ENCODE data around the gene PLEKHA8.

DNA sequence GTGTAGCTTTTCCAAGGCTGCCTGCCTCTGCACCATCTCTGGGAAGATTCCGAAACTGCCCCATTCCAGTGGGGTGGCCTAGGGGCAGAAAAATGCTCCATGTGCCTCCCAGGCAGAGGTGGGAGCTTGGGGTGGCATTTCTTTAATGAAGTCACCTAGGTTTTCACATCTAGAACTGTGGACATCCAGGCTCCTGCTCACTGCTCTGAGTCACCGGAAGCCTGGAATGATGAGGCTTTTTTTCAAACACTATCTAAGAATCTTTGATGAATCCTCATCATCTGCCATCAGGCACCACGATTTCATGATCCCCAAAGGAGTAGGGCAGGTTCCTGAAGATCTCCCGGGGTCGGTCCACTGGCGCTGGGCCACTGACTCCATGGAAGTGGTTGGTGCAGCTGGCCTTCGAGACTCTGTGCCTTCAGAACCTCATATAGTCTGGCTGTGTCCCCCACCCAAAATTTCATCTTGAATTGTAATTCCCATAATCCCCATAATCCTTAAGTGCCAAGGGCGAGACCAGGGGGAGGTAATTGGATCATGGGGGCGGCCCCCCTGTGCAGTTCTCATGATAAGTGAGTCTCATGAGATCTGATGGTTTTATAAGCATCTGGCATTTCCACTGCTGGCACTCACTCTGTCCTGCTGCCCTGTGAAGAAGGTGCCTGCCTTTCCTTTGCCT is 143.7 kb downstream of the PLEKHA8 start:
- TF ChIP-seq, protein P1, sequence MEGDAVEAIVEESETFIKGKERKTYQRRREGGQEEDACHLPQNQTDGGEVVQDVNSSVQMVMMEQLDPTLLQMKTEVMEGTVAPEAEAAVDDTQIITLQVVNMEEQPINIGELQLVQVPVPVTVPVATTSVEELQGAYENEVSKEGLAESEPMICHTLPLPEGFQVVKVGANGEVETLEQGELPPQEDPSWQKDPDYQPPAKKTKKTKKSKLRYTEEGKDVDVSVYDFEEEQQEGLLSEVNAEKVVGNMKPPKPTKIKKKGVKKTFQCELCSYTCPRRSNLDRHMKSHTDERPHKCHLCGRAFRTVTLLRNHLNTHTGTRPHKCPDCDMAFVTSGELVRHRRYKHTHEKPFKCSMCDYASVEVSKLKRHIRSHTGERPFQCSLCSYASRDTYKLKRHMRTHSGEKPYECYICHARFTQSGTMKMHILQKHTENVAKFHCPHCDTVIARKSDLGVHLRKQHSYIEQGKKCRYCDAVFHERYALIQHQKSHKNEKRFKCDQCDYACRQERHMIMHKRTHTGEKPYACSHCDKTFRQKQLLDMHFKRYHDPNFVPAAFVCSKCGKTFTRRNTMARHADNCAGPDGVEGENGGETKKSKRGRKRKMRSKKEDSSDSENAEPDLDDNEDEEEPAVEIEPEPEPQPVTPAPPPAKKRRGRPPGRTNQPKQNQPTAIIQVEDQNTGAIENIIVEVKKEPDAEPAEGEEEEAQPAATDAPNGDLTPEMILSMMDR (conservative IDR thresholded peaks at IDR 0.05; ENCODE audit: low read depth, low read length): no peak
- no peak for TF ChIP-seq EZH2 (IDR thresholded peaks at IDR 0.05; ENCODE audit: low read length, unreplicated experiment)
- TF ChIP-seq EZH2phosphoT487 (IDR thresholded peaks at IDR 0.05; ENCODE audit: borderline replicate concordance, low read length): no peak

Measured in PC-3 (cell line).